ENCODE data around the gene ZFYVE21.

The ZFYVE21 gene

DNA sequence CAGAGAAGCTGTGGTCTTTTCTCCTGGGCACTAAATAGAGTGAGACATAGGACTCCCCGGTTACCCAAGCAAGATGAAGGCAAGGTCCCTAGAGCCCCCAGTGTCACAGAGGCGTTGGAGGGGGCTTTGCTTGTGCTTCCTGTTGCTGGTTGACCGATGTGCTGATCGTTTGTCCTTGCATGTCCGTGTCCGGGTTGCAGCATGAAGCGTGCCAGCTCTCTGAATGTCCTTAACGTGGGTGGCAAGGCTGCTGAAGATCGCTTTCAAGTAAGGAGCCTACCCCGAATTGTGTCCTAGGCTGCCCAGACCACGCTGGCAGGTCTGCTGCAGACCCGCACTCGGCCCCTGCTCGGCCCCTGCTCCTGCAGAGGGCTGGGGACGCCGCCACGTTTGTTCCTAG, 23.5 kb upstream of the ZFYVE21 start:
- H3K4me3 ChIP-seq (replicated peaks; ENCODE audit: low read depth, low read length), result no peak overlapping the region
- no peak for TF ChIP-seq CTCF (IDR thresholded peaks at IDR 0.05; ENCODE audit: low read length, missing control alignments)
- DNase-seq (ENCODE audit: low read depth), result no peak

GRCh38 chr14:103692871-103693270, 22.7 kb upstream of the ZFYVE21 start:
- no peak for TF ChIP-seq CTCF (IDR thresholded peaks at IDR 0.05; ENCODE audit: low read length, missing control alignments)
- H3K4me3 ChIP-seq (replicated peaks; ENCODE audit: low read depth, low read length), result no peak overlapping the region
- DNase-seq (ENCODE audit: low read depth), result no peak

DNA sequence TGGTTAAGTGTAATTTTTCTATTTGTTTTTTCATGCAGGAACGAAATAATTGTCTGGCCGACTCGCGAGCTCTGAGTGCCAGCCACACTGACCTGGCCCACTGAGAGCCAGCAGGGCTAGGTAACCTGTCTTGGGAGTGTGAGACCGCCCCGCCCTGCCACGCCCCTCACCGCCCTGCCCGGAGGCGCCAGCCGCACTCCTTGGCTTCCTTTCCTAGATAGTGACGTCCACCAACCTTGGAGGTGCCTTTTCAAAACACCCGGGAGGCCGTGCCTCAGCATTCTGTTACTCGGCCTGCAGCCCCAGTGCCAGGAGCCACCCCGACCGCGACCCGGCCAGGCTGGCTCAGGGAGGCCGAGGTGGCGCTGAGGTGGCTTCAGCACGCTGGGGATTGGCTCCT, 22.1 kb upstream of the ZFYVE21 start:
- no peak for DNase-seq (ENCODE audit: low read depth)
- TF ChIP-seq CTCF (IDR thresholded peaks at IDR 0.05; ENCODE audit: low read length, missing control alignments), result no peak
- no peak overlapping the region for H3K4me3 ChIP-seq (replicated peaks; ENCODE audit: low read depth, low read length)

- H3K4me3 ChIP-seq (replicated peaks; ENCODE audit: low read depth, low read length), result no peak overlapping the region
- no peak for DNase-seq (ENCODE audit: low read depth)
- TF ChIP-seq CTCF (IDR thresholded peaks at IDR 0.05; ENCODE audit: low read length, missing control alignments), result no peak
Observed at GRCh38 chr14:103694572-103695026, 21.0 kb upstream of the ZFYVE21 start.

DNA sequence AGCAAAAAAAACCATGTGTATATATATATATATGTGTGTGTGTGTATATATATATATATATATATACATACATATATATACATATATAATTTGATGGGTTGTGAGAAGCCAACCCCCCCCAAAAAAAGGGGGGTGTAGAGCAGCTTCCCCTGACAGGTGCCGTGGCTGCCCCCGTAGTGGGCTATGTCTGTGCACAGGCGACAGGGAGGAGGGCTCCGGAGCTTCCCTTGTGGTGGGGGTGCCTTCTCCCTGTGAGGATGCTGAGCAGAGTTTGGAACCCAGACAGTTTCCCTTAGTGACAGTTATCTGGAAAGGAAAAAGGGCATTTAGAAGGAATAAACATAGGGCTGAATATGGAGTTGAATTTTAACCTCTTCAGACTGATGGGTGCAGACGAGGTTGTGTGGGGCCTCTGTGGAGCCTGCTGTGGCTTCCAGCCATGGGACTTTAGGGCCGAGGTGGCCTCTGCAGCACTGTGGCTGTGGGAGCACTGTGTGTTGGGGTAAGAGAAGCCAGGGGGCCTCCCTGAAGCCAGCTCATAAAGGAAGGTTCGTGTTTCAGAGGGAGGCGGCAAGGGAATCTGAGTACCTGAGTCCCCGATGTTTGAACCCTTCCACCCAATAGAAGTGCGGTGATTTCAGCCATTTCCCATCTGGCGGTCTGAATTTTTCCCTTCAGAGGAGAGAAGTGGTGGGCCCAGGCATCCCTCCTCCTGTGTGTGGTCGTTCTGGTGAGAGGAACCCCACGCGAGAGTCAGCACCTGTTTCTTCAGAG, 20.1 kb upstream of the ZFYVE21 start:
- DNase-seq (ENCODE audit: low read depth), result no peak
- no peak overlapping the region for H3K4me3 ChIP-seq (replicated peaks; ENCODE audit: low read depth, low read length)
- TF ChIP-seq CTCF (IDR thresholded peaks at IDR 0.05; ENCODE audit: low read length, missing control alignments), result no peak

DNA sequence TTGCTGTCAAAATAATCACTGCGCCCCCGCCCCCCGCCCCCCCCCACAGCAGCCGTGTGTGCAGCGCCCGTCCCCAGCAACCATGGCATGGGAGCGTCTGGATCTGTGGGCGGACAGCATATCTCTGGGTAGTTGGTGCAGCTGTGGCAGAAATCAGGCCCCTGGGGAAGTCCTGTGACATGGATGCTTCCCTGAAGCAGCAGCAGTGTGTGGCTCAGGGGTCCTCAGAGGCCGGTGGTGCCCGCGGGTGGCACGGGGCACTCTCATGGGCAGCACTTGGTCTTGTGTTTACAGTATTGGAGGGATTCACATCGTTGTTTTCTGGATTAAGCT, 19.6 kb upstream of the ZFYVE21 start:
- DNase-seq (ENCODE audit: low read depth), result no peak
- no peak for TF ChIP-seq CTCF (IDR thresholded peaks at IDR 0.05; ENCODE audit: low read length, missing control alignments)

DNA sequence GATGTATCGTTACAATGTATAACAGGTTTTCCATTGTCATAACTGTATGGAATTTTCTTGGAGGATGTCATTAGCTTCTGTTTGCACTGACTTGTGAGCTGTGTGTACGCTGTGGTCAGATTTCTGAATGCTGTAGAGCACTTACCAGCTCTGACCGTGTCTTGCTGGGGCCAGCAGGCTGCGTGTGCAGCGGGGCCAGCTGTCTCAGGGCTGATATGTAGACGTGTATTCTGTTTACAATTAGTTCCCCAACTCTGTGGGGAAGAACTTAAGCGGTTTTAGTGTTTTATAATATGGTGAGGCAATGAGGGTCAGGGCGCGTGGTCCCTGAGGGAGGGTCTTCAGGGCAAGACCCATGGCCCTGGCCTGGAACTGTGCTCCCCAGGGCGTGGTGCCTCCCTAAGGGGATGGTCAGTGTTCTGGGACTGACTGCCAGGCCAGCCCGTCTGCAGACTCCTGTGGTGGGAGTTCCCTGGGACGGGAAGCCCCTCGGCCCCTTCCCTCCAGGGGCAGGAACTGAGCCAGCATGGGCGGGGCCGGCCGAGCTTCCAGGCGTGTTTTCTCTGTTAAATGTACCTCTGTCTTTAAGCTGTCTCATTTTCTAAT, 19.0 kb upstream of the ZFYVE21 start:
- TF ChIP-seq CTCF (IDR thresholded peaks at IDR 0.05; ENCODE audit: low read length, missing control alignments), result no peak
- no peak overlapping the region for H3K4me3 ChIP-seq (replicated peaks; ENCODE audit: low read depth, low read length)
- DNase-seq (ENCODE audit: low read depth), result peak; percentile 45

More for the DNA sequence above, 19.6 kb upstream of the ZFYVE21 start:
- no peak overlapping the region for H3K4me3 ChIP-seq (replicated peaks; ENCODE audit: low read depth, low read length)
